Left lung (tissue), 10 donors: Measurements from ENCODE around the gene SKIDA1. TPM values are rescaled to one million over a fixed set of nuclear protein-coding genes. Genes with fewer than 3 reads are reported as not detected.

Experiments
- ATAC-seq: fragments of 200-7000 bp; cut with Tn5 transposase; one replicate; pipeline ENCODE4 v1.9.1; 2020; ENCODE audit warnings: moderate library complexity
- DNase-seq, 4 donors: peaks; one replicate each; pipeline ENCODE4 v3.0.0-alpha.2; 2013 to 2020
- H3K27ac ChIP-seq, 2 donors: fragments of 200-600 bp; sonication (generic) in 1 of 2; one replicate each; pipeline versions ENCODE4 v1.5.0 to v1.8.0; 2020 to 2021
- H3K27me3 ChIP-seq, 2 donors: fragments of 200-600 bp; sonication (generic) in 1 of 2; one replicate each; pipeline versions ENCODE4 v1.5.0 to v1.8.0; 2020 to 2021
- H3K36me3 ChIP-seq, 2 donors: fragments of 200-600 bp; sonication (generic) in 1 of 2; one replicate each; pipeline versions ENCODE4 v1.5.0 to v1.8.0; 2020 to 2021
- H3K4me1 ChIP-seq, 2 donors: fragments of 200-600 bp; one replicate each; pipeline ENCODE4 v1.8.0; 2021
- H3K4me3 ChIP-seq, 2 donors: fragments of 200-600 bp; sonication (generic) in 1 of 2; one replicate each; pipeline versions ENCODE4 v1.5.0 to v1.8.0; 2020 to 2021; ENCODE audit warnings: mild to moderate bottlenecking in 1 of 2
- H3K9me3 ChIP-seq, 2 donors: fragments of 200-600 bp; sonication (generic) in 1 of 2; one replicate each; pipeline versions ENCODE4 v1.5.0 to v1.8.0; 2020 to 2021
- intact Hi-C, 2 donors: fragments of 100-400 bp; cut with DNase I; formaldehyde crosslinking; loops; one replicate each; pipeline versions ENCODE4 v1.11.2 to v1.14.2; 2022
- polyA plus RNA-seq, 6 donors: library from polyadenylated mRNA; unstranded; fragments of 120-200 nt; gene quantifications; one replicate each; pipeline ENCODE4 v1.2.1, GENCODE V29; 2013; ENCODE audit not compliant: insufficient read length in 6 of 6
- total RNA-seq, 2 donors: library from RNA; stranded (reverse); fragmentation: NEBNext Ultra II Directional; extraction: Animal tissue kit (Norgen Biotek cat#: 25700); gene quantifications; one replicate each; pipeline ENCODE4 v1.2.1, GENCODE V29; 2021
- TF ChIP-seq, protein P1 (sequence below), 2 donors: fragments of 200-600 bp; sonication (generic) in 1 of 2; IDR thresholded peaks; one replicate each; pipeline versions ENCODE4 v1.5.0 to v1.8.0; 2021; ENCODE audit warnings: antibody characterized with exemption in 2 of 2
- donor health status: DM: no; HTN: yes; CAD: no.
- donor health status: DM: no; HTN: no; CAD: no.

SKIDA1 gene
- total and polyA plus RNA-seq, 8 donors, result 1.2 to 6.2 (median 4.9) TPM

DNA sequence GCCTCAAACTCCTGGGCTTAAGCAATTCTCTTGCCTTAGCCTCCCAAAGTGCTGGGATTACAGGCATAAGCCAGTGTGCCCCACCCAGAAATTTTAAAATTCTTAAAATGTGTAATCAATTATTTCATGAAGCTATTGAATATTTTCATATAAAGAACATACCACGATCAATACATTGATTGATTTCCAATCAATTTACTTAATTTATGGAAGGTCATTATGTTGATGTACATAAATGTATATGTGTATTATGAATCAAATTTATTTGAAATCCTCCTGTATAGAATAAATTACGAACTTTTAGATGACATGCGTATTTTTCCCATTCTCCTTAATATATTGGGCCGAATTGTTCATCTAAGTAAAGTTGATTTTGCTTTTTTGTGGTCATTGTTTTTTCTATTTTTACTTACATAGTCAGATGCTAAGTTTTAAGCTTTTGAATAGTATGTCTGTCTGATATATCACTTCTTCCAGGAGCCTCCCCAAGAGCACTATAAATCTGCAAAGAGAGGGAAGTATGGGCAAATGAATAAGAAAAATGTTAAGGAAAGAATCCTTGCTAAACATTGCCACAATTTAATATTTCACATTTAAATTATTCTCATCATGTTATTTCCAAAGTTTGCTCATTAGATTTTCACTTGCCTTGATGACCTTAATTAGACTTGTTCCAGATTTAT lies 35.3 kb downstream of the SKIDA1 start:
- TF ChIP-seq, protein P1, sequence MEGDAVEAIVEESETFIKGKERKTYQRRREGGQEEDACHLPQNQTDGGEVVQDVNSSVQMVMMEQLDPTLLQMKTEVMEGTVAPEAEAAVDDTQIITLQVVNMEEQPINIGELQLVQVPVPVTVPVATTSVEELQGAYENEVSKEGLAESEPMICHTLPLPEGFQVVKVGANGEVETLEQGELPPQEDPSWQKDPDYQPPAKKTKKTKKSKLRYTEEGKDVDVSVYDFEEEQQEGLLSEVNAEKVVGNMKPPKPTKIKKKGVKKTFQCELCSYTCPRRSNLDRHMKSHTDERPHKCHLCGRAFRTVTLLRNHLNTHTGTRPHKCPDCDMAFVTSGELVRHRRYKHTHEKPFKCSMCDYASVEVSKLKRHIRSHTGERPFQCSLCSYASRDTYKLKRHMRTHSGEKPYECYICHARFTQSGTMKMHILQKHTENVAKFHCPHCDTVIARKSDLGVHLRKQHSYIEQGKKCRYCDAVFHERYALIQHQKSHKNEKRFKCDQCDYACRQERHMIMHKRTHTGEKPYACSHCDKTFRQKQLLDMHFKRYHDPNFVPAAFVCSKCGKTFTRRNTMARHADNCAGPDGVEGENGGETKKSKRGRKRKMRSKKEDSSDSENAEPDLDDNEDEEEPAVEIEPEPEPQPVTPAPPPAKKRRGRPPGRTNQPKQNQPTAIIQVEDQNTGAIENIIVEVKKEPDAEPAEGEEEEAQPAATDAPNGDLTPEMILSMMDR (IDR thresholded peaks at IDR 0.05), result no peak
- Histone ChIP-seq H3K36me3 (no peaks in the 10 kb centered on the region), H3K9me3 (no peaks in the 10 kb centered on the region), H3K4me1 (peaks cover 0 to 15% of the 10 kb centered on the region in 2 donors), H3K27ac (no peak overlapping the region), H3K4me3 (no peak overlapping the region), H3K27me3 (peaks cover 0 to 19% of the 10 kb centered on the region in 2 donors)
- ATAC-seq (no peak), DNase-seq (no peak)
- intact Hi-C loops, result loop anchor here in 1 of 2 donors (10.0 kb wide), 2 partner anchors 205 to 1505 kb away; no protein-coding TSS in a partner anchor

- TF ChIP-seq, protein P1 (IDR thresholded peaks at IDR 0.05), result no peak
- DNase-seq, result no peak
- no peak for ATAC-seq
- Histone ChIP-seq H3K4me1 (peaks cover 0 to 4% of the 10 kb centered on the region in 2 donors), H3K27ac (no peak overlapping the region), H3K27me3 (peaks cover 0 to 8% of the 10 kb centered on the region in 2 donors), H3K9me3 (no peaks in the 10 kb centered on the region), H3K36me3 (no peaks in the 10 kb centered on the region), H3K4me3 (no peak overlapping the region)
- intact Hi-C loops, result no loop called here
These were observed 36.5 kb downstream of the SKIDA1 start for GRCh38 chr10:21488957-21489446.

- TF ChIP-seq, protein P1 (IDR thresholded peaks at IDR 0.05), result no peak
- no peak for ATAC-seq
- H3K9me3 ChIP-seq, result no peaks in the 10 kb centered on the region
- intact Hi-C loops, result no loop called here
- no peaks in the 10 kb centered on the region for H3K36me3 ChIP-seq
- H3K27ac ChIP-seq, result no peak overlapping the region
- H3K4me3 ChIP-seq, result no peak overlapping the region
- no peaks in the 10 kb centered on the region for H3K4me1 ChIP-seq
- peaks cover 0 to 2% of the 10 kb centered on the region in 2 donors for H3K27me3 ChIP-seq
- DNase-seq, result no peak
These were observed 37.1 kb downstream of the SKIDA1 start for GRCh38 chr10:21488246-21488956.

GRCh38 chr10:21487416-21488180 lies 37.9 kb downstream of the SKIDA1 start:
- intact Hi-C loops, result no loop called here
- Histone ChIP-seq H3K27ac (no peak overlapping the region), H3K27me3 (no peaks in the 10 kb centered on the region), H3K4me3 (no peak overlapping the region), H3K9me3 (no peaks in the 10 kb centered on the region), H3K4me1 (no peaks in the 10 kb centered on the region), H3K36me3 (no peaks in the 10 kb centered on the region)
- TF ChIP-seq, protein P1 (IDR thresholded peaks at IDR 0.05), result no peak
- ATAC-seq, result no peak
- no peak for DNase-seq
